Stromal cell of bone marrow (primary cell): ENCODE data around the gene SPRR4.

ENCODE experiments used
- DNase-seq: peaks from one replicate; pipeline ENCODE4 v3.0.0-alpha.2; 2012; ENCODE audit warnings: low read depth

Gene SPRR4, protein sequence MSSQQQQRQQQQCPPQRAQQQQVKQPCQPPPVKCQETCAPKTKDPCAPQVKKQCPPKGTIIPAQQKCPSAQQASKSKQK

DNA sequence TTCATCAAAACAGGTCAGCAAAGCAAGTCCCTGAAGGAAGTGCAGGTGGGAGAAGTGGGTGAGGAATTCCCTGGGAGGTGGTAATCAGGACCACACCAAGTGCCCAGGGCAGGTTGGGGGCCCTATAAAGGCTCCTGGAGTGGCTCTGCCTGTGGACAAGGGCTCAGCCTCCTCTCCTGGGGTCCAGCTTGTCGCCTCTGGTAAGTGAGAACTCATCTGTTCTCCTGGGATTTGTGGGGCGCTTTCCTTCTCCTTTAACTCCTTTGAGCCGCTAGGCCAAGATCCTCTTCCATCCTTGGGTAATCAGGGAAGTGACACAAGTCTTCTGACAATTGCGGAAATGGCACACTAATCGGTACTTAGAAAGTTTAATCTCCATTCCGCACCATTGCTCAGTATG is at the start of gene SPRR4:
Gene SPRR4 (plus strand): TSS at position 154 of the 400 bp plus-strand sequence. CDS start 1,243 bp downstream, outside the sequence.
- DNase-seq: no peak

DNA sequence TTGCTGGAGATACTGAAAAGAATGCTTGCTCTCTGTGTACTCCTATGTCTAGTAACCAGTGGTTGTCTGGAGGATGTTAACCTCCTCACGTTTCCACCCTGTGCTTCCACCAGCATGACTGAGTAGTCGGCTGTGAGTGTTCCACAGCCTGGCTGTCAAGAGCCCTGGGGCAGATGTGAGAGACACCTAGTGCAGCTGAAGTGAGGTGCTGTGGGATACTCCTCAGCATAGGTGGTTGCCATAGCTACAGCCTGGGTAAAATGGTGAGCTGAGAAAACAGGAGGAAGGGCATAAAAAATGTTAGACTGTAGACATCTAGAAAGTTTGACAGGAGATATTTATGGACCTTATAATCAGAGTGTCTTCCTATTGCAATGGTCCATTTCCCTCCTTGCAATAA is 46.3 kb upstream of the SPRR4 start:
- DNase-seq: no peak

- DNase-seq: peak; percentile 54
Observed at GRCh38 chr1:152926091-152926490, 44.4 kb upstream of the SPRR4 start.

DNA sequence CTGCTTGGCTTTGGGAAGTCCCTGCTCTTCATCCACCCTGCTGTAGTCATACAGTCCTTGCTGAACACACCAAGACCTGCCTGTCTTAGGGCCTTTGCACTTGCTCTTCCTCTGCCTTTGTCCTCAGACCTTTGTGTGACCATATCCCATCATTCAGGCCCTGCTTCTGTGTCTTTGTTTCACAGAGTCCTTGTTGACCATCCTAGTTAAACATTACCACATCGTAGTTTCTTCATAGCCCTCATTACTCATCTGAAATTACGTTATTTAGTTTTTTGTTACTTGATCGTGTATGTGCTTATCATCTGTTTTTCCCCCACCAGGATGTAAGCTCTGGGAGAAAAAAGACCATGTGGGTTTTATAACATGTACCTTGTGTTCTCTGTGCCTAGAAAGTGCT is 41.8 kb upstream of the SPRR4 start:
- DNase-seq: no peak

- no peak for DNase-seq
Observed at GRCh38 chr1:152932170-152932811, 38.2 kb upstream of the SPRR4 start.

- DNase-seq: no peak
Observed at GRCh38 chr1:152933196-152933595, 37.3 kb upstream of the SPRR4 start.

DNA sequence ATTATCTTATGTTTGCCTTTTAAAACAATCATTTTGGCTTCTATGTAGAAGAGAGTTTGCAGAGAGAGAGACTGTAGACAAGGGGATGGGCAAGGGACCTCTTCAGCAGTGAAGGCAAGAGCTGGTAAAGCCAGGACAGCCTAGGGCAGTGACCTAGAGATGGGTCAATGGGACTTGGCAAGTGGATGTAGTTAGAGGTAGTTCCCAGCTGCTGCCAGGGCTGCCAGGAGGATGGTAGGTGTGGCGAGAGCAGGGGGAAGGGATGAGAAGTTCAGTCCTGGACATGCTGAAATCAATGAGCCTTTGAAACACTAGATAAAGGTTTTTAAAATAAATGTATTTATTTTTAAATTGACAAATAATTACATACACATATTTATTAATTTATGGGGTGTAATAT is 29.8 kb upstream of the SPRR4 start:
- DNase-seq: no peak

GRCh38 chr1:152941037-152941711 is 29.3 kb upstream of the SPRR4 start:
- DNase-seq: no peak

DNA sequence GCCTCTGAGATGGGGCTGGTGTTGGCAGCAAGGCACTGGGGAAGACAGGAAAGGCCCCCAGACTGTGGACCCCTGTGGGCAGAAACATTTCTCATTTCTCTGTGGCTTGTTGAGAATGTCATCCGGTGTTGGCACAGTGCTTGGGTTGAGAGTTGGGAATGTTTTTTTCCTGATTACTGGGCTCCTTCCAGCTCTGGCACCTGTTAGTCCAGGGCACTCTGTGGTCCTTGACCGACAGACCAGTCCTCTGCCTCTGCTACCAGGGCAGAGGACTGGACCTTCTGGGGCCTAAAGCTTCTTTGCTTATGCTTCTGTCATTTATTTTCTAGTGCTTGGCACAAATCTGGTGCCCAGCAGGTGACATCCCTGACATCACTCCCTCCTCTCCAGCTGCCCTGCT is 28.3 kb upstream of the SPRR4 start:
- no peak for DNase-seq

GRCh38 chr1:152946248-152946647 is 24.2 kb upstream of the SPRR4 start:
- DNase-seq: no peak

GRCh38 chr1:152946651-152947256 is 23.7 kb upstream of the SPRR4 start, which contains the start of gene SPRR5:
Gene SPRR5, plus strand, starts transcription at chr1:152947206. Its CDS starts 1,349 bp downstream, at chr1:152948555.
- DNase-seq: no peak

- no peak for DNase-seq
Observed at GRCh38 chr1:152951711-152952110, 18.7 kb upstream of the SPRR4 start.

DNA sequence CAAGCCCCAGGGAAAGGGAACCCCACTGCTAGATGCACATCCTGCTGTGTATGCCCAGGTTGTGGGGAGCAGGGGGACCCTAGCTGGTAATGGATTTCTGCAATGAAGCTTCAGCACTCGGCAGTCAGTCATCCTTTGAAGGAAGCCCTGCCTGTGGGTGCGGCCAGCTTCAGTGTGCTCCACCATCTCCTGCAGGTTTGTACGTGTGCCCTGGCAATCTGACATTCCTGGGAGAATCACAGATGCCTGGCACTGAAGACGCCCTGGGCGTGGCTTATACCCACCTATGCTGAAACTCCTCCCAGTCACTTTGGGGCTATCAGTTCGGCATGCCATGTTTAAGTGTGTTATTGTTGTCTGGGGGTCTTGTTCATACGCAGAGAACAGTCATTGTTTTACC is 16.7 kb upstream of the SPRR4 start:
- no peak for DNase-seq

DNA sequence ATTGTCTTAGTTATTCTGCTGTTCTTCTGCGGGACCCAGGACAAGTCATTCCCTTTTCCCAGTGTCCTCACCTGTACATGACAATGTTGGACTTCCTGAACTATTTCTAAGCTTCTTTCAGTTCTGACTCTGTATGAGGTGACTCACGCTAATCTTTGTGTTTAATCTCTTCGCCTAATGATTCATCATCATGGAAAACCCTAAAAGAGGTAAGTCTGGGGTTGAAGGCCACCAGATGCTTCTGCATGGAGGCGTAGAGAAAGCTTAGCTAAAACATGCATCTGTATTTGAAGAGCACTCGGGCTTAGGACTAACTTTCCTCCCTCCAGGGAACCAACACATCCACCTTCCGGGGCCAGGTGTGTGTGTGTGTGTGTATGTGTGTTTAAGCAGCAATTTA is 16.0 kb upstream of the SPRR4 start:
- DNase-seq: no peak

DNA sequence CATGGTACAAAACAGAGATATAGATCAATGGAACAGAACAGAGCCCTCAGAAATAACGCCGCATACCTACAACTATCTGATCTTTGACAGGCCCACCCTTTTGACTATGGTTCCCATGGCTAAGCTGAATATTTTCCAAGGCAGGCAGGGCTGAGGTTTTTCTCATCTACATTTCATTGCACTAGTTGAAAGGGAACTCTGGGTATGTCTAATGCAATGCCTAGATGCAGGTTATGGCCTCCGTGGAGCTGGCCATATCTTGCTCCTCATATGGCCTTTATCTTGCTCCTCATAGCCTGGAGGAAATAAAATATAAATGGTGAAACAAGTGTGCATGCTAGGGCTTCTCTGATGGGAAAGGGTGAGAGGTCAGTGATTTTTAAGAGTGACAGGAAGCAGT is 12.9 kb upstream of the SPRR4 start:
- no peak for DNase-seq

- no peak for DNase-seq
Observed at GRCh38 chr1:152959273-152959672, 11.2 kb upstream of the SPRR4 start.

GRCh38 chr1:152959801-152960451 is 10.5 kb upstream of the SPRR4 start:
- DNase-seq: no peak

GRCh38 chr1:152960452-152961044 is 9.9 kb upstream of the SPRR4 start:
- DNase-seq: no peak

GRCh38 chr1:152961226-152961891 is 9.1 kb upstream of the SPRR4 start:
- DNase-seq: no peak

GRCh38 chr1:152962876-152963415 is 7.5 kb upstream of the SPRR4 start:
- no peak for DNase-seq

- no peak for DNase-seq
Observed at GRCh38 chr1:152964536-152964935, 5.9 kb upstream of the SPRR4 start.
